ENCODE measurements around the gene HOXD9.

Gene HOXD9

DNA sequence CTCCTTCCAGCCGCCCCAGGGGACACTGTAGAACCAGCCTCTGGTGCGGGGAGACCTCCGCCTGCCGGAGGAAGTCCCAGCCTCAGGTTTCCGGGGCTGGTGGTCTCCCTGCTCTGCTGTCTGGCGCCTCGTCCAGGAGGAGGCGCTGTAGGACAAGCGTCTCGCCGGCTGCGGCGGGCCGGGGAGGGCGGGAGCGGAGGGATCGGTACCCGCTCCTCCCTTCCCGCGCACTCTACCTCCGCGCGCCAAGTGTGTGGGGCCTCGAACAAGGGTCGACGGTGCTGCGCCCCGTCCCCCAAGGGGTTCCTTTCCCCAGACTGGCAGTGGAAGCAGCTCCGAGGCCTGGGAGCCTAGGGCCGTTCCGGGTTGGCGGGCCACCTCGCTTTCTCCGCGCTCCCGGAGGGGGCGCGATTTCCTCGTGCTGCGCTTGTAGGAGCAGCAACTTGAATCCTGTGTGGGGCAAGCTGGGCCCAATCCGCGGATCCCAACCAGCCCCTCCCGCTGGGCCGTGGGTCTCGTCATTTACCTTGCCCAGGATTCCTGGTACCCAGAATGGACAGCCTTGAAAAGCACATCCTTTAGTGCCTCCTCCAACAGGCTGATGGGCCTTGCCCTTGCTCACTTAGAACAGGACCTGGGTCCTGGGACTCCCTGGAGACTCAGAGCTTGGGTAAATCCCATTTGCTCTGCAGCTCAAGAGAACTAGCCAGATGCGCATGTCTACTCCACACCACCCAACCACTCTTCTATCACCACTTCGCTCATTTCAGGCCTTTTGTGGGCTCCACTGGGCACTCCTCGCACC lies 18.2 kb downstream of the HOXD9 start:
- peak; percentile 61 to 70 for DNase-seq

GRCh38 chr2:176142281-176142680 lies 19.8 kb downstream of the HOXD9 start:
- DNase-seq = no peak

GRCh38 chr2:176145085-176145969 lies 22.8 kb downstream of the HOXD9 start:
- DNase-seq = no peak

DNA sequence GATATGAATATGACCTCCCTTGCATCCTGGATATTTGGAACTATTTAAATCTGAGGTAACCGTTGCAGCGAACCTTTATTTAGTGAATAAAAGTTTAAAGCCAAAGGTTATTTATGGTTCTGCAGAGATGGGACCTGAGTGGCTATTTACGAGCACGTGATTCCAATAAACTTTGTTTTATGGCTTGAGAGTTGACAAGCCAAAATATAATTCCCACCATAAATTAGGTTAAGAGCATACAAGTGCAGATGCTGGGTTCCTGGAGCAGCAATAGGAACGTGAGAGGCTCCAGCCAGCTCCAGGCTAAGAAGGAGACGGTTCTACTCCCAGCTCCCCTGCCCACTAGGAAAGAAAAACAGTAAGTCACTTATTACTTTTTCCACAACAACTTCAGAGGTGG lies 23.6 kb downstream of the HOXD9 start:
- DNase-seq = no peak

DNA sequence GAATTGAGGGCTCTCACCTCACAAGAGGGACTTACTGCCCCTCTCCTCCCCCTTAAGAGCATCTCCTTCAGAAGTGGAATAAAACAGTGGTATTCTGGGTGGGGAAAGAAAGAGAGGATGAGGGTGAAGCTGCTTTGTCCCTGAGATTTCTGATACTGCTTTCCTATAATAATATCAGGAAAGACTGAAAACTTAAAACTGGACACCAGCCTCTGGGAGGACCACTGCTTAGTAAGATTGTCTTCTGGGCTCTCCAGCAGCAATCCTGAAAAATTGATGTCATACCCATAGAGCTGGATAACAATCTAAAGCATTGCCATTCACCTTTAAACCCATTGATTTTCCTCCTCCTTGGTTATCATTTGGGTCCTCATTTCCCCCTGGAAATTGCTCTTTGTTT lies 24.1 kb downstream of the HOXD9 start:
- no peak for DNase-seq

DNA sequence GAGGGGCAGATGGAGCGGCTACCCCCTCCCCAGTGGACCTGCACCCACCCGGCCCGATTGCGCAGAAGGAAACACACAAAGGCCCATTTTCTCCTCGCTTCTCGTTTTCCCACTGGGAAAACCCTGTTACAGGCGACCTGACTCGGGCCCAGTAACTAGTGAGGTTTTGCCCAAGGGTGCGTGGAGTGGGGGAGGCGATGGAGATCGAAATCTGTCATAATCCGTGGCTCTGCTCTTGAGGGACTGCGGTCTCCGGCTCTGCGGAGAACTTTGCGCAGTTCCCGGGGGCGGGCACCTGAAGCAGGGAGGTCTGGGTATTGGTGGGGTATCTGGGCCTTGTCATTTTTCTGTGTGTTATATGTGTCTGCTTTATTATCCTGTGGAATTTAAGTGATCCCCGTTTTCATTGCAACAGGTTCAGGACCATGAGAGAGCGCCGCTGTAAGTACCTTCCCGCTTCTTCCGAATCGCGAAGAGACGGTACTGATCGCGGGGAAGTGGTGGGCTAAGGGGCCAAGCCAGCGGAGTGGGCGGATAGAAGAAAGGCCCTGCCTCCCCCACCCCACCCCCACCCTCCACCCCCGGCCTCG lies 24.8 kb downstream of the HOXD9 start:
- DNase-seq = no peak

DNA sequence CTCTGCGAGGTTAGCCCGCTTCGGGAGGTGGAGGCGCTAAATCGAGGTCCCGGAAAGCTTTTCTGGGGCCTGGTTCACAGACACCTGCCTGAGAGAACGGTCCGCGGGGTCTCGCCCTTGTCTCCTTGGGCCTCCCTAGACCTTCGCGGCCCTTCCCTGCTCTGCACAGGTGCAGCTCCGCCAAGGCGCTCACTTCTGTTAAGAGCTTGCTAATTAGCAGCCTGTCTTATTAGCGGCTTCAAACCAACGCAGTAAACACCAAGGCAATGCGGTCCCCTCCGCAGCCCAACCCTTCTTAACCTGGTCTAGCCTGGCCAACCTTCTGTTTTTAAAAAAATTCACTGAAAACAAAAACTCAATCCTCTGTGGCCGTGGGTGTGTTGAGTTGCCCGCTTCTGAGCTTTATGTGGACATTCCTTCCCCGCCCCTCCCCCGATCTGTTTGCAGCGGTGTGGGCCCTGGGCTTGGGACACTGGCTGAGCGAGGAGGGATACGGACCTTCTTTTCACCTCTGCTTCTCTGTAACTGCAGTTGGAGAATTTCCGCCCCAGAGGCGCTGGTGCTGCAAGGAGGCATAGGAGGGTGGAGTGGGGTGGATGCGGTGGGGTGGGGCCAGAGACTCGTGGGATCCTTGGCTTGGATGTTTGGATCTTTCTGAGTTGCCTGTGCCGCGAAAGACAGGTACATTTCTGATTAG lies 25.4 kb downstream of the HOXD9 start:
- no peak for DNase-seq

- no peak for DNase-seq
Observed at GRCh38 chr2:176148751-176149421, 26.4 kb downstream of the HOXD9 start.

DNA sequence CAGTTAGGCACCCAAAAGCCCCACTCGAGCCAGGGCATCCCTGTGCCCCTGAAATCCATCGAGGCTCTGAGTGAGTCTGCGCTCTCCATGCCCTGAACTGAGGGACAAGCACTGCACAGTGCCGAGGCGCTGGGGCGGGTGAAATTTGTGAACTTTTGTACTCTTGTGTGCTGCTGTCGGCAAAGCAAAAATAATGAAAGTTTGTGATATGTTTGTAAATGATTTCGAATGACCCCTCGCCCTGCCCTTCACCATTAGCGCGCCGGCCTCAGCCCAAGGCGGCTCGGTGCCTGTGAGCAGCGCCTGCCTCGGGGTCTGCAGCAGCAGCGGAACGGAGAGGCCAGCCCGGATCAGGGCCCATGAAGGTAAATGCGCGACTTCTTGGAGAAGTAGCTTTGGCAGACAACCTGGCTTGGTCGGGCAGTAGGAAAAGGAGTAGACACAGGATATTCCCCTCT lies 27.0 kb downstream of the HOXD9 start:
- no peak for DNase-seq

- no peak for DNase-seq
Observed at GRCh38 chr2:176149939-176150583, 27.5 kb downstream of the HOXD9 start.

GRCh38 chr2:176150584-176151441 lies 28.3 kb downstream of the HOXD9 start:
- DNase-seq = no peak

DNA sequence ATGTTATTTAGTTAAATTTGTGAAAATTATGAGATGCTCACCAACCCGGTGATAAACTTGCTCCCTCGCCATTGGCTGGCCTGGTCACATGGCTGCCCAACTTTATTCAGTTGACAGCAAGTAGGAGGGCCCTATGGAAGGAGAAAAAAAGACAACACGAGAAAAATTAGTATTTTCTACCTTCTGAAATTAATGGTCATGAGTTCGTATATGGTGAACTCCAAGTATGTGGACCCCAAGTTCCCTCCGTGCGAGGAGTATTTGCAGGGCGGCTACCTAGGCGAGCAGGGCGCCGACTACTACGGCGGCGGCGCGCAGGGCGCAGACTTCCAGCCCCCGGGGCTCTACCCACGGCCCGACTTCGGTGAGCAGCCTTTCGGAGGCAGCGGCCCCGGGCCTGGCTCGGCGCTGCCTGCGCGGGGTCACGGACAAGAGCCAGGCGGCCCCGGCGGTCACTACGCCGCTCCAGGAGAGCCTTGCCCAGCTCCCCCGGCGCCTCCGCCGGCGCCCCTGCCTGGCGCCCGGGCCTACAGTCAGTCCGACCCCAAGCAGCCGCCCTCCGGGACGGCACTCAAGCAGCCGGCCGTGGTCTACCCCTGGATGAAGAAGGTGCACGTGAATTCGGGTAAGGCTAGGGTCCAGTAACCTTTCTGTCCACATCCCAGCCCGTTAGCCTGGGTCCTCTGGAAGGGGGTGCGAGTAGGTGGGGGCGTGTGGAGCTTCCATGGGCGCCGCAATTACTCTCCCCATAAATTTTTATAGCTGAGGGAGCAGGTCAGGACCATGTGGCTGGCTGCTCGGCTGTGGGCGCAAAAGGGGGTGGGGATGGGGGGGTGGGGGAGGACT lies 29.1 kb downstream of the HOXD9 start, which contains the start of gene HOXD4:
HOXD4 (plus strand) TSS at position 109 of the 846 bp plus-strand sequence; CDS start at position 193, 84 bp downstream.
- no peak for DNase-seq

DNA sequence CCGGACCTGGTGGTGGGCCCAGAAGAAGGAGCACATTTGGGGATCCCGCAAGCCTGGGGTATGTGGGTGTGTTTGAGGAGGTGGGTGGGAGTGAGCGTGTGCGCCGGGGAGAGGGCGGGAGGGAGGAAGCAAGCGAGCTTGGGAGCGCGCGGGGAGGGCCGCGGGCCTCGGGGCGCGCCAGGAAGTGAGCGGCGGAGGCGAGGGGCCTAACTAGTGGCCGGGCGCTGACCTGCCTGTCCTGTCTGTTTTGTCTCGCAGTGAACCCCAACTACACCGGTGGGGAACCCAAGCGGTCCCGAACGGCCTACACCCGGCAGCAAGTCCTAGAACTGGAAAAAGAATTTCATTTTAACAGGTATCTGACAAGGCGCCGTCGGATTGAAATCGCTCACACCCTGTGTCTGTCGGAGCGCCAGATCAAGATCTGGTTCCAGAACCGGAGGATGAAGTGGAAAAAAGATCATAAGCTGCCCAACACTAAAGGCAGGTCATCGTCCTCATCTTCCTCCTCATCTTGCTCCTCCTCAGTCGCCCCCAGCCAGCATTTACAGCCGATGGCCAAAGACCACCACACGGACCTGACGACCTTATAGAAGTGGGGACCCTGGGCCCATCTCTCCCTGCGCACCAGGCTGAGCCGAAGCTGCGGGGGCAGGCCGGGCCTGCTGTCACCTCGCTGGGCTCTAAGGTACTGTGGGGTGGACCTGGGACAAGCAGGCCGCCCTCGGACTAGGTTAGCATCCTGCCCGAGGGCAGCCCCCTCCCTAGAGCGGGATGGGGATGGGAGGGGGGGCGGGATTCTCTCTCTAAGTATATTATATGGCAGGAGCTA lies 30.0 kb downstream of the HOXD9 start:
- DNase-seq = no peak

GRCh38 chr2:176154576-176155252 lies 32.2 kb downstream of the HOXD9 start:
- no peak for DNase-seq

- no peak for DNase-seq
Observed at GRCh38 chr2:176155356-176156044, 33.0 kb downstream of the HOXD9 start.

DNA sequence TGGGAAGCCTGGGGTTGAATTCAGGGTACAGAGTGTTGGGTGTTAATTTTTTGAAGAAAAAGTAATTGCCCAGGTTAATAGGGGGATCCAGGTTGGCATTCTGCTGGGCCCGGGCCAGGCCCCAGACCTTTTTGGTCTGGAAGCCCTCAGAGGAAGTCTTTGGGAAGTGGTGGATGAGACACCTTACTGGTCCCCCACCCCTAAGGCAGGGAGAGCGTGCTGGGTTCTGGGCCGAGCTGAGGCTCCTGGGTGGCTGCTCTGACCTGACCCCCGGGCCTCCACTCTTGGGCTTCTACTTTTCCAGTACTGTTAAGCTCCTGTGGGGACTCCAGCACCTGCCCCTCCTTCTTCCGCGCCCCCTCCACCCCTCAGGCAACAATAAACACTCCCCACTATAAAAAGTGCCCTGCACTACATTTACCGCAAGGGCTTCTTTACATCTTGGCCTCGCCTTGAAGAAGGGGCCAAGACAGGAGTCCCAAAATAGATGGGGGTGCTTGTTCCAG lies 33.8 kb downstream of the HOXD9 start:
- no peak for DNase-seq

DNA sequence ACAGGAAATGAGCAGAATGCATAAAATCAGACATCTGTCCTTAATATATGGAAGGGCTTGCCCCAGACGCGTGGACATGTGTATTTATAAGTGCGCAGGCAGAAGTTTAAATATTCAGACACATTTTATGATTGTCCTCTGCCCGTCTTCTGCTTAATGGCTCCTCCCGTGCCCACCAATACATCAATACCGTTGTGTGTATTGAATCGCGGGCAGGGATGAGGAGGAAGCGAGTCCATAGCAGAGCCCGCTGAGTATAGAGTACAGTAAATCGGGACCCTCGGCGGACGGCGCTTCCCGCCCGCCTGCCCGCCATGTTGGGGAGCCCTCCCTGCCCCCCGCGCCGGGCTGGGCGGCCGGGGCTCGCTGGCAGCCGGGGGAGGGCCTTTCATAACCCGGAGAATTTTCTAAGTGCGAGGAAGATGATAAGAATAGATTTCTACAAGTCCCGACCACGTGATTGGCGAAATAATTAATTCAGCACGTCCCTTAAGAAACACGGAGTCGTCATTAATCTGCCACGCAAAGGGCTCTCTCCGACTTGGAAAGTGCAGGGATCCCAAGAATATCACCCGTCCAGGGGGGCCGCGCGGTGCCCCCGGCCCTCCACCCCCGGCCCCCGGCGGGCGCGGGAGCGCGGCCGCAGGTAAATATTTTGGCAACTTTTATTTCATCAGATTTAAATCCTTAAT lies 34.4 kb downstream of the HOXD9 start, which contains the start of gene HOXD3:
HOXD3 (plus strand) TSS at position 501 of the 692 bp plus-strand sequence. CDS start 11,808 bp downstream, outside the sequence.
- DNase-seq = no peak

Data from stimulated activated CD4-positive, alpha-beta T cell treated with anti-CD3 and anti-CD28 coated beads, Interleukin-2, amount 100 ng/mL, for 48 hours (primary cell).